Stimulated activated naive CD4-positive, alpha-beta T cell (primary cell): ENCODE measurements around the gene KANSL1.
"Not testable (repeated sequence)": the region's sequence is repeated elsewhere in the genome, so short reads cannot be mapped to it uniquely, and the experiment has no call there.

ENCODE experiments used
- DNase-seq, 6 experiments: peaks; one replicate each; lab custom pipeline; 2025; lab: John Stamatoyannopoulos, UW

KANSL1 gene

GRCh38 chr17:46109603-46110189, 83.5 kb downstream of the KANSL1 start:
- DNase-seq, result no peak

- no peak for DNase-seq
Measured at GRCh38 chr17:46108550-46109110, 84.6 kb downstream of the KANSL1 start.

- no peak for DNase-seq
Measured at GRCh38 chr17:46108120-46108519, 85.1 kb downstream of the KANSL1 start.

- no peak for DNase-seq
Measured at GRCh38 chr17:46106966-46107644, 86.1 kb downstream of the KANSL1 start.

GRCh38 chr17:46102806-46103205, 90.4 kb downstream of the KANSL1 start:
- not testable (repeated sequence) for DNase-seq

- DNase-seq, result not testable (repeated sequence)
Measured at GRCh38 chr17:46101785-46102617, 91.2 kb downstream of the KANSL1 start.

GRCh38 chr17:46100590-46100989, 92.6 kb downstream of the KANSL1 start:
- no peak for DNase-seq

GRCh38 chr17:46099865-46100264, 93.4 kb downstream of the KANSL1 start:
- no peak for DNase-seq

GRCh38 chr17:46097497-46097896, 95.7 kb downstream of the KANSL1 start:
- DNase-seq, result no peak

GRCh38 chr17:46092991-46093390, 100.2 kb downstream of the KANSL1 start:
- DNase-seq, result no peak

GRCh38 chr17:46090871-46091270, 102.4 kb downstream of the KANSL1 start:
- no peak for DNase-seq

GRCh38 chr17:46089389-46089965, 103.8 kb downstream of the KANSL1 start:
- DNase-seq, result no peak

GRCh38 chr17:46088595-46088994, 104.6 kb downstream of the KANSL1 start:
- no peak for DNase-seq

- DNase-seq, result not testable (repeated sequence)
Measured at GRCh38 chr17:46087871-46088270, 105.4 kb downstream of the KANSL1 start.

- DNase-seq, result no peak
Measured at GRCh38 chr17:46086821-46087220, 106.4 kb downstream of the KANSL1 start.

- no peak for DNase-seq
Measured at GRCh38 chr17:46085522-46085921, 107.7 kb downstream of the KANSL1 start.

GRCh38 chr17:46082257-46082656, 111.0 kb downstream of the KANSL1 start:
- DNase-seq, result peak in 2 of 6 experiments; percentile 8 to 9

GRCh38 chr17:46081018-46081320, 112.3 kb downstream of the KANSL1 start:
- DNase-seq, result no peak

- DNase-seq, result no peak
Measured at GRCh38 chr17:46080118-46081017, 112.9 kb downstream of the KANSL1 start.

- DNase-seq, result no peak
Measured at GRCh38 chr17:46078675-46079074, 114.6 kb downstream of the KANSL1 start.

- DNase-seq, result no peak
Measured at GRCh38 chr17:46074540-46074939, 118.7 kb downstream of the KANSL1 start.
